Thyroid gland (tissue), 4 donors: Measurements from ENCODE around the gene EPPIN. TPM values are rescaled to one million over a fixed set of nuclear protein-coding genes. Genes with fewer than 3 reads are reported as not detected.

Source experiments
- DNase-seq, 2 donors: peaks; one replicate each; pipeline ENCODE4 v3.0.0-alpha.2; 2019
- H3K27ac ChIP-seq, 3 donors: fragments of 200-600 bp; sonication (generic); 1 replicate in 2 of 3; 2 replicates in 1 of 3; pipeline ENCODE4 v1.5.1; 2016 to 2019; ENCODE audit warnings: mild to moderate bottlenecking in 1 of 3, moderate library complexity in 1 of 3
- H3K27me3 ChIP-seq: fragments of 200-600 bp; sonication (generic); one replicate; pipeline ENCODE4 v1.5.1; 2019
- H3K36me3 ChIP-seq, 2 donors: fragments of 200-600 bp; sonication (generic); one replicate each; pipeline ENCODE4 v1.5.1; 2016 to 2019
- H3K4me1 ChIP-seq, 2 donors: fragments of 200-600 bp; sonication (generic); one replicate each; pipeline ENCODE4 v1.5.1; 2017 to 2019
- H3K4me3 ChIP-seq, 3 donors: fragments of 200-600 bp; sonication (generic); replicated peaks in 1 of 3; 1 replicate in 2 of 3; 2 replicates in 1 of 3; pipeline ENCODE4 v1.5.1; 2016; ENCODE audit warnings: mild to moderate bottlenecking in 1 of 3
- H3K9me3 ChIP-seq: fragments of 200-600 bp; sonication (generic); one replicate; pipeline ENCODE4 v1.5.1; 2017
- POLR2A ChIP-seq, 2 donors: fragments of 450-650 bp; IDR thresholded peaks; one replicate each; pipeline ENCODE4 v1.6.1; 2017; ENCODE audit warnings: antibody characterized with exemption in 2 of 2, mild to moderate bottlenecking in 2 of 2, moderate library complexity in 1 of 2
- WGBS, 2 donors: methylation state at CpG; one replicate each; pipeline ENCODE4 v1.1.5; 2017; 5-methylcytosine and 5-hydroxymethylcytosine counted together
- intact Hi-C: fragments of 100-400 bp; cut with DNase I; formaldehyde crosslinking; loops from one replicate; pipeline ENCODE4 v1.15.1; 2023
- small RNA-seq: library from RNA; depleted of rRNA; stranded (forward); fragments of <200 nt; gene quantifications from one replicate; pipeline ENCODE3, GENCODE V24; 2016
- total RNA-seq, 4 donors: library from RNA; depleted of rRNA; stranded (reverse); fragments of >200 nt; gene quantifications; one replicate each; pipeline ENCODE4 v1.2.3, GENCODE V29; 2016
- TF ChIP-seq, protein P1 (sequence below), 6 experiments: fragments of 200-600 bp in 3 of 6; fragments of 450-650 bp in 3 of 6; sonication (generic) in 3 of 6; IDR thresholded peaks; one replicate each; pipeline ENCODE4 v1.5.1; 2016 to 2019; ENCODE audit warnings: antibody characterized with exemption in 6 of 6, mild to moderate bottlenecking in 2 of 6, inconsistent platforms in 1 of 6, moderate library complexity in 1 of 6

The EPPIN gene
- total RNA-seq, 4 donors from 2014 or later = 0.45 to 4.2 (median 1.7) TPM

DNA sequence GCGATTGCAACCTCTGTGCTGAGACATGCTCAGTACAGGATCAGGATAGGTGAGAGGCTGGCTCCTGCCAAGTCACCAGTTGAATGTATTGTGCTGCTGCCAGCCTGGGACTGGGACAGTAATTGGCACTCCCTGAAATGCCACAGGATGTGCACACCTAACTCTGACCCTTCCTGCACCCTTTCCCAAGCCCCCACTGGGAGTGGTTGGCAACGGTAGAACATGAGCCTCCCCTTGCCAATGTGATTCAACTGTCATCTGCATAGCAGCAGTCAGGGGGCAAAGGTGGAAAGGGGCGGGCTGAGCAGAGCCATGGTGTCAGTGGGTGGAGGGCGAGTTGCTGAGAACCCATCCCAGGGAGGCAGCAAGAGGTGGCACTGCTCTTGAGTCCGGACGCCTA lies 47.2 kb downstream of the EPPIN start:
- H3K4me1 ChIP-seq = no peaks in the 10 kb centered on the region
- WGBS, 2 donors = 75 to 82% methylated on average over 5 to 6 of the region's 6 CpGs

GRCh38 chr20:45497971-45498494 lies 49.2 kb downstream of the EPPIN start:
- 77 to 79% methylated on average over 3 of the region's 3 CpGs for WGBS, 2 donors
- intact Hi-C loops = no loop called here
- Histone ChIP-seq H3K27ac (no peak overlapping the region), H3K27me3 (no peaks in the 10 kb centered on the region), H3K36me3 (no peaks in the 10 kb centered on the region), H3K9me3 (no peaks in the 10 kb centered on the region), H3K4me1 (no peaks in the 10 kb centered on the region), H3K4me3 (no peak overlapping the region)
- DNase-seq = no peak
- TF ChIP-seq, protein P1, sequence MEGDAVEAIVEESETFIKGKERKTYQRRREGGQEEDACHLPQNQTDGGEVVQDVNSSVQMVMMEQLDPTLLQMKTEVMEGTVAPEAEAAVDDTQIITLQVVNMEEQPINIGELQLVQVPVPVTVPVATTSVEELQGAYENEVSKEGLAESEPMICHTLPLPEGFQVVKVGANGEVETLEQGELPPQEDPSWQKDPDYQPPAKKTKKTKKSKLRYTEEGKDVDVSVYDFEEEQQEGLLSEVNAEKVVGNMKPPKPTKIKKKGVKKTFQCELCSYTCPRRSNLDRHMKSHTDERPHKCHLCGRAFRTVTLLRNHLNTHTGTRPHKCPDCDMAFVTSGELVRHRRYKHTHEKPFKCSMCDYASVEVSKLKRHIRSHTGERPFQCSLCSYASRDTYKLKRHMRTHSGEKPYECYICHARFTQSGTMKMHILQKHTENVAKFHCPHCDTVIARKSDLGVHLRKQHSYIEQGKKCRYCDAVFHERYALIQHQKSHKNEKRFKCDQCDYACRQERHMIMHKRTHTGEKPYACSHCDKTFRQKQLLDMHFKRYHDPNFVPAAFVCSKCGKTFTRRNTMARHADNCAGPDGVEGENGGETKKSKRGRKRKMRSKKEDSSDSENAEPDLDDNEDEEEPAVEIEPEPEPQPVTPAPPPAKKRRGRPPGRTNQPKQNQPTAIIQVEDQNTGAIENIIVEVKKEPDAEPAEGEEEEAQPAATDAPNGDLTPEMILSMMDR (IDR thresholded peaks at IDR 0.05) = no peak
- TF ChIP-seq POLR2A (IDR thresholded peaks at IDR 0.05) = no peak

More for the DNA sequence above, 47.2 kb downstream of the EPPIN start:
- no peak for DNase-seq
- no peak overlapping the region for H3K4me3 ChIP-seq
- no peaks in the 10 kb centered on the region for H3K36me3 ChIP-seq
- H3K27ac ChIP-seq = no peak overlapping the region
- no peak for TF ChIP-seq POLR2A (IDR thresholded peaks at IDR 0.05)
- TF ChIP-seq, protein P1 (IDR thresholded peaks at IDR 0.05) = no peak
- H3K9me3 ChIP-seq = no peaks in the 10 kb centered on the region
- intact Hi-C loops = no loop called here
- H3K27me3 ChIP-seq = peaks cover under 1% of the 10 kb centered on the region

- TF ChIP-seq POLR2A (IDR thresholded peaks at IDR 0.05) = no peak
- TF ChIP-seq, protein P1 (IDR thresholded peaks at IDR 0.05) = no peak
- no peak overlapping the region for H3K4me3 ChIP-seq
- DNase-seq = no peak
- H3K36me3 ChIP-seq = no peaks in the 10 kb centered on the region
- H3K27me3 ChIP-seq = no peaks in the 10 kb centered on the region
- intact Hi-C loops = no loop called here
- H3K4me1 ChIP-seq = no peaks in the 10 kb centered on the region
- H3K27ac ChIP-seq = no peak overlapping the region
- no peaks in the 10 kb centered on the region for H3K9me3 ChIP-seq
- 73 to 77% methylated on average over 3 of the region's 3 CpGs for WGBS, 2 donors
Measured at GRCh38 chr20:45496166-45496565, 51.0 kb downstream of the EPPIN start.

DNA sequence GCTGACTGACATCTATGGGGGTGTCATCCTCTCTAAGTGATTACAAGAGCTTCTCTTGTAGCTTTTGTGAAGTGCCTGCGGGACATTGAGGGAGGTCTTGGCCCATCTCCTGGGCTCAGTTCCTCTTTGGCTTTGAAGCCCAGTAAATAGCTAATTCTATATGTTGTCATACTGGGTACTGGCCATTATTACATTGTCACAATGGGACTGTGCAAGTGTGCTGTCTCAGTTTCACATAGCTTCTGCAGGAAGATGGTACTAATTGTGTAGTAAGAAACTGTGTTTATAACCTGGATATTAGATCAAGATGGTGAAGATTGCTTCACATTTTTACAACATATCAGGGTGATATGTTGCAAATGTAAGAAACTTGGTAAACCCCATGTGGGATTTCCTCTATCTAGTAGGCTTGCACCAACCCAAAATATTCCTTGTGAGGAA lies 51.7 kb downstream of the EPPIN start:
- Histone ChIP-seq H3K27me3 (no peaks in the 10 kb centered on the region), H3K4me1 (no peaks in the 10 kb centered on the region), H3K4me3 (no peak overlapping the region), H3K9me3 (no peaks in the 10 kb centered on the region), H3K36me3 (no peaks in the 10 kb centered on the region), H3K27ac (no peak overlapping the region)
- intact Hi-C loops = no loop called here
- TF ChIP-seq POLR2A (IDR thresholded peaks at IDR 0.05) = no peak
- TF ChIP-seq, protein P1 (IDR thresholded peaks at IDR 0.05) = no peak
- DNase-seq = no peak
- 75 to 100% methylated on average over 1 of the region's 1 CpG for WGBS, 2 donors

Small RNA genes within 50 kb of the gene (small RNA-seq; reads per million reads assigned to genes)
- gene AL031663.1 (not detected), gene HSPD1P21 (not detected), gene RNA5SP485 (not detected)

Other genes starting within 250 kb of the EPPIN start
- gene RBPJL, start 240.6 kb downstream of the EPPIN start, total RNA-seq = not detected
- 1 to 10 TPM in 1 of 4 donors, not detected in 3; 1.2 TPM for gene MATN4, start 239.1 kb downstream of the EPPIN start, total RNA-seq
- gene SDC4, start 199.0 kb downstream of the EPPIN start, total RNA-seq = 100 to 1,000 TPM in 1 of 4 donors, 10 to 100 TPM in 3; 35.5 to 101 (median 63.3) TPM
- gene SYS1, start 184.2 kb downstream of the EPPIN start, total RNA-seq = 10 to 100 TPM; 52.7 to 86.1 (median 76.6) TPM
- not detected for gene TP53TG5, start 169.1 kb downstream of the EPPIN start, total RNA-seq
- 10 to 100 TPM; 12.1 to 47.4 (median 20.9) TPM for gene DBNDD2, start 139.1 kb downstream of the EPPIN start, total RNA-seq
- 100 to 1,000 TPM in 3 of 4 donors, 10 to 100 TPM in 1; 85.0 to 122 (median 114) TPM for gene PIGT, start 131.3 kb downstream of the EPPIN start, total RNA-seq
- gene WFDC2, start 77.6 kb downstream of the EPPIN start, total RNA-seq = 100 to 1,000 TPM; 109 to 163 (median 131) TPM
- gene SPINT3, start 31.8 kb downstream of the EPPIN start, total RNA-seq = not detected
- gene WFDC6, start 7.9 kb downstream of the EPPIN start, total RNA-seq = not detected
- 1 to 10 TPM in 1 of 4 donors, under 1 TPM in 1, not detected in 2; 0.78 to 1.3 TPM for gene WFDC8, start 31.9 kb upstream of the EPPIN start, total RNA-seq
- gene WFDC10A, start 82.3 kb upstream of the EPPIN start, total RNA-seq = not detected
- gene WFDC9, start 83.9 kb upstream of the EPPIN start, total RNA-seq = not detected
- not detected for gene WFDC11, start 122.8 kb upstream of the EPPIN start, total RNA-seq
- gene WFDC13, start 154.6 kb upstream of the EPPIN start, total RNA-seq = not detected
- not detected for gene WFDC10B, start 157.6 kb upstream of the EPPIN start, total RNA-seq
- not detected for gene SPINT4, start 174.9 kb upstream of the EPPIN start, total RNA-seq
- gene WFDC3, start 244.5 kb upstream of the EPPIN start, total RNA-seq = under 1 TPM in 1 of 4 donors, not detected in 3; 0.94 TPM
- 10 to 100 TPM; 22.1 to 26.4 (median 24.9) TPM for gene DNTTIP1, start 244.6 kb upstream of the EPPIN start, total RNA-seq